Tibial nerve (tissue), 4 donors: ENCODE results near the gene NUP210.

Experiments used
- CTCF ChIP-seq, 5 experiments: fragments of 200-600 bp in 3 of 5; fragments of 450-650 bp in 2 of 5; sonication (generic) in 3 of 5; IDR thresholded peaks; one replicate each; pipeline ENCODE4 v1.5.1; 2016 to 2019; ENCODE audit warnings: antibody characterized with exemption in 5 of 5, mild to moderate bottlenecking in 3 of 5, moderate library complexity in 2 of 5
- EP300 ChIP-seq, 2 donors: sonication (generic); formaldehyde crosslinking; IDR thresholded peaks; one replicate each; pipeline ENCODE4 v1.6.1; 2017; ENCODE audit warnings: antibody characterized with exemption in 2 of 2, mild to moderate bottlenecking in 1 of 2
- POLR2A ChIP-seq, 2 donors: fragments of 450-650 bp; IDR thresholded peaks; one replicate each; pipeline ENCODE4 v1.6.1; 2017; ENCODE audit warnings: antibody characterized with exemption in 2 of 2, mild to moderate bottlenecking in 2 of 2, moderate library complexity in 2 of 2

- TF ChIP-seq CTCF (IDR thresholded peaks at IDR 0.05) (no peak), POLR2A (IDR thresholded peaks at IDR 0.05) (no peak), EP300 (IDR thresholded peaks at IDR 0.05) (no peak)
Observed at GRCh38 chr3:13451301-13451673, 31.2 kb upstream of the NUP210 start.
